Fibroblast of skin of right quadriceps (primary cell): ENCODE data around the gene ENGASE.

Experiments used
- DNase-seq: peaks from one replicate; pipeline ENCODE4 v3.0.0-alpha.2; 2013

The ENGASE gene

GRCh38 chr17:79039171-79039570 lies 35.5 kb upstream of the ENGASE start:
- DNase-seq = no peak

- no peak for DNase-seq
These were observed 34.7 kb upstream of the ENGASE start for GRCh38 chr17:79039886-79040285.

- DNase-seq = no peak
These were observed 33.5 kb upstream of the ENGASE start for GRCh38 chr17:79041041-79041570.

- DNase-seq = peak; percentile 67
These were observed 32.8 kb upstream of the ENGASE start for GRCh38 chr17:79041723-79042420.

GRCh38 chr17:79042421-79043190 lies 32.0 kb upstream of the ENGASE start:
- peak; percentile 48 for DNase-seq

- DNase-seq = no peak
These were observed 31.3 kb upstream of the ENGASE start for GRCh38 chr17:79043191-79043930.

- no peak for DNase-seq
These were observed 30.7 kb upstream of the ENGASE start for GRCh38 chr17:79043931-79044320.

- DNase-seq = no peak
These were observed 30.2 kb upstream of the ENGASE start for GRCh38 chr17:79044462-79044861.

- no peak for DNase-seq
These were observed 29.5 kb upstream of the ENGASE start for GRCh38 chr17:79045001-79045729.

GRCh38 chr17:79045842-79046196 lies 28.8 kb upstream of the ENGASE start:
- DNase-seq = peak; percentile 55

- no peak for DNase-seq
These were observed 28.3 kb upstream of the ENGASE start for GRCh38 chr17:79046197-79046915.

- DNase-seq = no peak
These were observed 27.7 kb upstream of the ENGASE start for GRCh38 chr17:79046916-79047280.

- no peak for DNase-seq
These were observed 27.2 kb upstream of the ENGASE start for GRCh38 chr17:79047291-79047920.

GRCh38 chr17:79047923-79048825 lies 26.4 kb upstream of the ENGASE start:
- no peak for DNase-seq

GRCh38 chr17:79048826-79049755 lies 25.5 kb upstream of the ENGASE start:
- no peak for DNase-seq

GRCh38 chr17:79049821-79050220 lies 24.8 kb upstream of the ENGASE start:
- DNase-seq = no peak

GRCh38 chr17:79050551-79050950 lies 24.1 kb upstream of the ENGASE start:
- DNase-seq = no peak

GRCh38 chr17:79051306-79051705 lies 23.3 kb upstream of the ENGASE start:
- DNase-seq = no peak

- DNase-seq = no peak
These were observed 22.5 kb upstream of the ENGASE start for GRCh38 chr17:79052131-79052530.
